Astrocyte (in vitro differentiated cells and primary cell): Measurements from ENCODE around the gene NKX6-1. TPM values are rescaled to one million over a fixed set of nuclear protein-coding genes. Genes with fewer than 3 reads are reported as not detected.

Experiments used
- DNase-seq: peaks from one replicate; pipeline ENCODE4 v3.0.0-alpha.2; 2010; ENCODE audit warnings: low read depth
- FAIRE-seq: peaks from 2 replicates; lab custom pipeline; 2011; peaks lifted over from hg19 to GRCh38; lab: Jason Lieb, UNC
- H2AFZ ChIP-seq: 2 replicates; pipeline ENCODE4 v1.6.0; 2012; ENCODE audit warnings: low read depth, low read length, inconsistent platforms
- H3K27ac ChIP-seq: 2 replicates; pipeline ENCODE4 v1.5.1; 2011; ENCODE audit warnings: low read depth, low read length, inconsistent platforms
- H3K27me3 ChIP-seq: 2 replicates; pipeline ENCODE4 v1.6.0; 2011; ENCODE audit warnings: low read length, inconsistent platforms; ENCODE audit not compliant: insufficient read depth
- H3K36me3 ChIP-seq: 2 replicates; pipeline ENCODE4 v1.5.1; 2011; ENCODE audit warnings: low read length, inconsistent platforms; ENCODE audit not compliant: insufficient read depth
- H3K4me1 ChIP-seq: 2 replicates; pipeline ENCODE4 v1.5.1; 2011; ENCODE audit warnings: low read length, inconsistent platforms; ENCODE audit not compliant: insufficient read depth
- H3K4me2 ChIP-seq: 2 replicates; pipeline ENCODE4 v1.6.0; 2012; ENCODE audit warnings: low read length, inconsistent platforms
- H3K4me3 ChIP-seq: 2 replicates; pipeline ENCODE4 v1.5.1; 2011; ENCODE audit warnings: low read depth, mild to moderate bottlenecking, low read length, inconsistent platforms; ENCODE audit not compliant: insufficient read depth
- H3K79me2 ChIP-seq: 2 replicates; pipeline ENCODE4 v1.6.0; 2012; ENCODE audit warnings: mild to moderate bottlenecking, low read length, inconsistent platforms; ENCODE audit not compliant: insufficient read depth
- H3K9ac ChIP-seq: 2 replicates; pipeline ENCODE4 v1.6.0; 2012; ENCODE audit warnings: mild to moderate bottlenecking, low read length, inconsistent platforms
- H3K9me3 ChIP-seq: 2 replicates; pipeline ENCODE4 v1.5.1; 2012; ENCODE audit warnings: low read depth, mild to moderate bottlenecking, low read length, inconsistent platforms; ENCODE audit not compliant: insufficient read depth
- H4K20me1 ChIP-seq: 2 replicates; pipeline ENCODE4 v1.6.0; 2012; ENCODE audit warnings: low read length, inconsistent platforms; ENCODE audit not compliant: insufficient read depth
- H3K27ac Mint-ChIP-seq: one replicate; pipeline ENCODE4 v1.8.0; 2021; ENCODE audit warnings: mild to moderate bottlenecking, mixed read lengths; ENCODE audit not compliant: unreplicated experiment
- H3K27me3 Mint-ChIP-seq: one replicate; pipeline ENCODE4 v1.8.0; 2021; ENCODE audit warnings: low read depth, mixed read lengths; ENCODE audit not compliant: unreplicated experiment
- H3K36me3 Mint-ChIP-seq: one replicate; pipeline ENCODE4 v1.8.0; 2021; ENCODE audit warnings: low read depth, mixed read lengths; ENCODE audit not compliant: unreplicated experiment
- H3K4me1 Mint-ChIP-seq: one replicate; pipeline ENCODE4 v1.8.0; 2021; ENCODE audit warnings: low read depth, mixed read lengths; ENCODE audit not compliant: unreplicated experiment
- H3K4me3 Mint-ChIP-seq: one replicate; pipeline ENCODE4 v1.8.0; 2021; ENCODE audit warnings: mild to moderate bottlenecking, moderate library complexity, mixed read lengths; ENCODE audit not compliant: unreplicated experiment
- H3K9me3 Mint-ChIP-seq: one replicate; pipeline ENCODE4 v1.8.0; 2021; ENCODE audit warnings: mild to moderate bottlenecking, mixed read lengths; ENCODE audit not compliant: unreplicated experiment
- EZH2 ChIP-seq: IDR thresholded peaks from 2 replicates; pipeline ENCODE4 v1.6.1; 2012; ENCODE audit warnings: mild to moderate bottlenecking, low read length, inconsistent platforms; ENCODE audit not compliant: insufficient read depth
- total RNA-seq: library from RNA; stranded (reverse); gene quantifications from 2 replicates; pipeline ENCODE4 v1.2.1, GENCODE V29; 2021
- TF ChIP-seq, protein P1 (sequence below): IDR thresholded peaks from 2 replicates; pipeline ENCODE4 v1.5.1; 2011; ENCODE audit warnings: low read depth, mild to moderate bottlenecking, inconsistent platforms, low read length, moderate library complexity; ENCODE audit not compliant: insufficient read depth

The NKX6-1 gene
- total RNA-seq, 1 donor from 2014 or later: 0.14 TPM

DNA sequence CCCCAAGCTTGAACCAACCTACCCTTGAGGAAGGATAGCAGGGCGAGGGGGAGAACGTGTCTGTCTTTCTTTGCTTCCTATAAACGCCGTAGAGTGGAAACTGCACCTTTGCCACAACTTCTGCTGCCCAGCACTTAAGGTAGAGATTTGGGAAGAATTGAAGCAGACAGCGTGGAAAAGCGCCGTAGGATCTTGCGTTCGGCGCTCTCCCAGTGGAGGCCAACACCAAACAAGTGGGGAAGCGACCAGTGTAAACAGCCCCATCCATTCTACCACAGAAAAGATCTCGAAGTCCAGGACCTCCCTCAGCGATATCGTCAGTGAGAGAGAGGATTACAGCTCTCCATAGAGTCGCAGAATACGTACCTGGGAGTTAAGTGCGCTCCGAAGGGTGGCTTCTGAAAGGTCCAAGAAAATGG is 3.9 kb upstream of the NKX6-1 start:
- H3K4me1 Mint-ChIP-seq: peaks cover 3% of the 10 kb centered on the region
- peaks cover 22% of the 10 kb centered on the region for H3K9me3 Mint-ChIP-seq
- Histone ChIP-seq H3K27ac (no peak overlapping the region), H4K20me1 (no peaks in the 10 kb centered on the region), H3K79me2 (peaks cover 4% of the 10 kb centered on the region), H3K4me2 (no peak overlapping the region), H2AFZ (no peak overlapping the region), H3K4me1 (no peaks in the 10 kb centered on the region), H3K27me3 (peaks cover 58% of the 10 kb centered on the region), H3K9me3 (peaks cover 6% of the 10 kb centered on the region), H3K9ac (no peak overlapping the region), H3K36me3 (no peaks in the 10 kb centered on the region), H3K4me3 (no peak overlapping the region)
- DNase-seq (no peak), FAIRE-seq (no peak)
- H3K27ac Mint-ChIP-seq: no peak overlapping the region
- H3K36me3 Mint-ChIP-seq: no peaks in the 10 kb centered on the region
- H3K27me3 Mint-ChIP-seq: peaks cover 55% of the 10 kb centered on the region
- TF ChIP-seq, protein P1, sequence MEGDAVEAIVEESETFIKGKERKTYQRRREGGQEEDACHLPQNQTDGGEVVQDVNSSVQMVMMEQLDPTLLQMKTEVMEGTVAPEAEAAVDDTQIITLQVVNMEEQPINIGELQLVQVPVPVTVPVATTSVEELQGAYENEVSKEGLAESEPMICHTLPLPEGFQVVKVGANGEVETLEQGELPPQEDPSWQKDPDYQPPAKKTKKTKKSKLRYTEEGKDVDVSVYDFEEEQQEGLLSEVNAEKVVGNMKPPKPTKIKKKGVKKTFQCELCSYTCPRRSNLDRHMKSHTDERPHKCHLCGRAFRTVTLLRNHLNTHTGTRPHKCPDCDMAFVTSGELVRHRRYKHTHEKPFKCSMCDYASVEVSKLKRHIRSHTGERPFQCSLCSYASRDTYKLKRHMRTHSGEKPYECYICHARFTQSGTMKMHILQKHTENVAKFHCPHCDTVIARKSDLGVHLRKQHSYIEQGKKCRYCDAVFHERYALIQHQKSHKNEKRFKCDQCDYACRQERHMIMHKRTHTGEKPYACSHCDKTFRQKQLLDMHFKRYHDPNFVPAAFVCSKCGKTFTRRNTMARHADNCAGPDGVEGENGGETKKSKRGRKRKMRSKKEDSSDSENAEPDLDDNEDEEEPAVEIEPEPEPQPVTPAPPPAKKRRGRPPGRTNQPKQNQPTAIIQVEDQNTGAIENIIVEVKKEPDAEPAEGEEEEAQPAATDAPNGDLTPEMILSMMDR: no peak
- peak; percentile 92 for TF ChIP-seq EZH2
- H3K4me3 Mint-ChIP-seq: no peak overlapping the region

DNA sequence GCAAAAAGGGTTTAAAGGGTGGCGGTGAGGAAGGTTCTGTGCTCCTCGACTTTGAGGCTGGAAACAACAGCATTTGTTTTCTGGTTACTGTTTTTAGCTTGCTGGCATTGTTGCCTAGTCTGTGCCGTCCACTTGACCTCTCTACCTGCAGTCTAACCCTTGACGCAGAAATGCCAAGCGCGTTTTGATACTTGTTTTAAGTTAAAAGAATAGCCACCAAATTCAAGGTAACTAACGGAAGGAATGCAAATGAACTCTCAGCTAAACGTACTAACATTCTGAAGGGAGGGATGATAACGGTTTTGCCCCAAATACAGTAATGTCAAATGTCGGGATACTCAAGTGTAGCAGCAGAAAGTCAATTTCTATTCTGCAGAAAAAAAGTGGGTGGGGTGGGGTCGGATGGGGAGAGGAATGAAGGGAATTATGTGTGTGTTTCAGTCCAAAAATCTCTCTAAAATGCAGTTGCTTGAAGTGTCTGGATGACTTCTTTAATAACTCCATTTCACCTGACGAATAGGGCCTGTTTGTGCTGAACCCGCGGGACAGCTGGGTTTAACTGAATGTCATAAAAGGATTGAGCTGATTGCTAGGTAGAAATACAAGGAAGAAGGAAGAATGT is 3.4 kb upstream of the NKX6-1 start:
- H3K4me1 Mint-ChIP-seq: peaks cover 1% of the 10 kb centered on the region
- no peak overlapping the region for H3K4me3 Mint-ChIP-seq
- no peak overlapping the region for H3K27ac ChIP-seq
- peaks cover 52% of the 10 kb centered on the region for H3K27me3 Mint-ChIP-seq
- peaks cover 22% of the 10 kb centered on the region for H3K9me3 Mint-ChIP-seq
- H3K36me3 ChIP-seq: no peaks in the 10 kb centered on the region
- no peak overlapping the region for H3K4me3 ChIP-seq
- peaks cover 8% of the 10 kb centered on the region for H3K79me2 ChIP-seq
- no peak for TF ChIP-seq EZH2
- TF ChIP-seq, protein P1: no peak
- peaks cover 53% of the 10 kb centered on the region for H3K27me3 ChIP-seq
- no peaks in the 10 kb centered on the region for H3K4me1 ChIP-seq
- no peaks in the 10 kb centered on the region for H4K20me1 ChIP-seq
- FAIRE-seq (no peak), DNase-seq (no peak)
- H3K9ac ChIP-seq: no peak overlapping the region
- H3K9me3 ChIP-seq: peaks cover 6% of the 10 kb centered on the region
- H3K36me3 Mint-ChIP-seq: no peaks in the 10 kb centered on the region
- no peak overlapping the region for H3K4me2 ChIP-seq
- H3K27ac Mint-ChIP-seq: no peak overlapping the region
- no peak overlapping the region for H2AFZ ChIP-seq

DNA sequence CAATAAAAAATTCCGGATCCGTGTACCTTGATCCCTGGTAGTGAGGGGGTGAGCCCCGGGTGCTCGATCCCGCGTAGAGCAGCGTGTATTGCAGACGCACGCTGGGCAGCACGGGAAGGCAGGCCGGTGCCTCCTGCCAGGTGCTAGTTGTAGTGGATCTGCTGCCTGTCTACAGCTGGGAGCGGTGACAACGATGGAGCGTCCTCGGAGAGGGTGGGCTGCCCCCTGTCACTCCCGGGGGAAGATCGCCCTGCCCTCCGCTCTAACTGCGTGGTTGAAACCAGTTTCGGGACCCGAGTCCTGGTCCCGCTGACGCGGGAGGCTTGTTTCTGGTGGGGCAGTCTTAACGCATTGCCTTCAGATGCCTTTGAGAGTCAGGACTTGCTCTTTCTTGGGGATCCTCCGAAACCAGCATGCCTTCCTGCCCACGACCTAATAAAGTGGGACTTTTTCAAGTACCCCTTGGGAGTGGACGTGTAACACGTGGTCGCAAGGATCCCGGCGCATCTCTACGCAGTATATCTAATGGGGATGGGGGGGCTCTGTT is 2.7 kb upstream of the NKX6-1 start:
- peaks cover 6% of the 10 kb centered on the region for H3K9me3 ChIP-seq
- H3K27ac ChIP-seq: no peak overlapping the region
- peak overlapping the region; percentile 40 for H3K4me2 ChIP-seq
- H3K36me3 ChIP-seq: no peaks in the 10 kb centered on the region
- no peaks in the 10 kb centered on the region for H3K4me1 ChIP-seq
- H3K36me3 Mint-ChIP-seq: no peaks in the 10 kb centered on the region
- H3K27me3 Mint-ChIP-seq: peaks cover 57% of the 10 kb centered on the region
- no peak overlapping the region for H3K9ac ChIP-seq
- H3K27ac Mint-ChIP-seq: no peak overlapping the region
- FAIRE-seq: no peak
- no peaks in the 10 kb centered on the region for H4K20me1 ChIP-seq
- H2AFZ ChIP-seq: no peak overlapping the region
- H3K27me3 ChIP-seq: peaks cover 58% of the 10 kb centered on the region
- TF ChIP-seq, protein P1: no peak
- TF ChIP-seq EZH2: peak; percentile 64
- H3K4me3 Mint-ChIP-seq: no peak overlapping the region
- peaks cover 14% of the 10 kb centered on the region for H3K79me2 ChIP-seq
- peaks cover 22% of the 10 kb centered on the region for H3K9me3 Mint-ChIP-seq
- H3K4me1 Mint-ChIP-seq: peaks cover 1% of the 10 kb centered on the region
- no peak overlapping the region for H3K4me3 ChIP-seq
- DNase-seq: no peak
